CD4-positive, alpha-beta T cell (primary cell): Measurements from ENCODE around the gene VWF. TPM values are rescaled to one million over a fixed set of nuclear protein-coding genes. Genes with fewer than 3 reads are reported as not detected.

ENCODE experiments used
- ATAC-seq: fragments of 200-7000 bp; cut with Tn5 transposase; one replicate; pipeline ENCODE4 v1.10.0; 2022; ENCODE audit warnings: mild to moderate bottlenecking; ENCODE audit not compliant: poor library complexity
- CTCF ChIA-PET: fragments of 350-600 bp; sonication (Branson Sonifier 250); formaldehyde crosslinking; loops from one replicate; lab custom pipeline; 2021; ENCODE audit warnings: antibody characterized with exemption, inconsistent platforms; lab: Charles Lee
- POLR2A ChIA-PET: fragments of 350-600 bp; sonication (Branson Sonifier 250); formaldehyde crosslinking; loops from one replicate; lab custom pipeline; 2021; ENCODE audit warnings: antibody characterized with exemption, inconsistent platforms; lab: Charles Lee
- DNase-seq, 14 experiments: peaks; one replicate each; pipeline ENCODE4 v3.0.0-alpha.2; 2013 to 2020; ENCODE audit warnings: mixed read lengths in 2 of 14
- H3K27ac ChIP-seq, 2 donors: one replicate each; pipeline versions ENCODE4 v1.5.1 to v1.7.0; 2013; ENCODE audit warnings: low read length in 2 of 2, low read depth in 1 of 2, mild to moderate bottlenecking in 1 of 2
- H3K27me3 ChIP-seq, 2 experiments: 1 replicate in 1 of 2; 2 replicates in 1 of 2; pipeline versions ENCODE4 v1.6.1 to v1.7.0; 2013; ENCODE audit warnings: low read length in 2 of 2, control low read depth in 1 of 2, mild to moderate bottlenecking in 1 of 2, moderate library complexity in 1 of 2; ENCODE audit not compliant: insufficient read depth in 2 of 2, control insufficient read depth in 1 of 2
- H3K36me3 ChIP-seq: one replicate; pipeline ENCODE4 v1.6.1; 2013; ENCODE audit warnings: low read length, control low read depth; ENCODE audit not compliant: insufficient read depth
- H3K4me1 ChIP-seq: one replicate; pipeline ENCODE4 v1.6.1; 2013; ENCODE audit warnings: low read length, control low read depth; ENCODE audit not compliant: insufficient read depth
- H3K4me3 ChIP-seq: one replicate; pipeline ENCODE4 v1.5.1; 2013; ENCODE audit warnings: mild to moderate bottlenecking, low read length, moderate library complexity
- H3K9me3 ChIP-seq, 2 experiments: 1 replicate in 1 of 2; 2 replicates in 1 of 2; pipeline versions ENCODE4 v1.6.1 to v1.7.0; 2013; ENCODE audit warnings: low read length in 2 of 2, mild to moderate bottlenecking in 2 of 2, control low read depth in 1 of 2, moderate library complexity in 1 of 2; ENCODE audit not compliant: control insufficient read depth in 1 of 2, insufficient read depth in 1 of 2
- H3K27ac Mint-ChIP-seq: one replicate; pipeline ENCODE4 v1.8.0; 2020; ENCODE audit warnings: mixed read lengths
- H3K27me3 Mint-ChIP-seq: one replicate; pipeline ENCODE4 v1.8.0; 2021; ENCODE audit warnings: mixed read lengths
- H3K36me3 Mint-ChIP-seq: one replicate; pipeline ENCODE4 v1.8.0; 2021; ENCODE audit warnings: low read depth, mixed read lengths
- H3K4me1 Mint-ChIP-seq: one replicate; pipeline ENCODE4 v1.8.0; 2021; ENCODE audit warnings: low read depth, mixed read lengths
- H3K4me3 Mint-ChIP-seq: one replicate; pipeline ENCODE4 v1.8.0; 2020; ENCODE audit warnings: mild to moderate bottlenecking, mixed read lengths
- H3K9me3 Mint-ChIP-seq: one replicate; pipeline ENCODE4 v1.8.0; 2020; ENCODE audit warnings: mixed read lengths
- intact Hi-C, 2 experiments: fragments of 100-400 bp; cut with DNase I in 1 of 2; cut with micrococcal nuclease in 1 of 2; formaldehyde crosslinking; loops; one replicate each; pipeline versions ENCODE4 v1.15.1 to v1.9.0; 2023 to 2025; cut with DNase I, micrococcal nuclease
- total RNA-seq, 174 experiments: library from RNA in 2 of 174; stranded (reverse) in 2 of 174; gene quantifications; one replicate each; pipeline ENCODE4 v1.2.3 and lab custom pipeline; 2021 to 2026
- TF ChIP-seq, protein P1 (sequence below): fragments of 200-600 bp; IDR thresholded peaks from one replicate; pipeline ENCODE4 v1.8.0; 2022; ENCODE audit warnings: antibody characterized with exemption, mild to moderate bottlenecking

The VWF gene
- total RNA-seq, 2 experiments from 2014 or later, result 0.20 TPM; not detected in 1

DNA sequence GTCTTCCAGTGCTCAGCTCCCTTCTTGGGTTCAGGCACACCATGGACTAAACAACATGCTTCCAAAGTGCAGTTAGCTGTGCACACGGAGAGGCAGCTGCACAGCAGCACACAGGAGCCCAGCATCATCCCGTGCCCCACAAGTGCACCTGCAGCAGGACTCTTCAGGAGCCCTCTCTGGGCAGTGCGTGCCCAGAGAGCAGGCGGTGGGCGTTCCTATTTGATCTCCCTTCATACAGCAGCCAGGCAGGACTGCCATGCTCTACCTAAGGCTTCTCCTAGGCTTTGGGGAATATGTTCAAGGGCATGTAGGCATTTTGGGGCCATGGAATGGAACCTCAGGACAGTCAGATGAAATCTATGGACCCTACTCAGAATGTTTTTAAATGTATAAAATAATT lies 214.9 kb downstream of the VWF start:
- ChIA-PET POLR2A (no interaction called here), CTCF (no interaction called here)
- H3K4me1 ChIP-seq, result no peaks in the 10 kb centered on the region
- H3K27me3 Mint-ChIP-seq, result peaks cover 27% of the 10 kb centered on the region
- H3K9me3 Mint-ChIP-seq, result no peaks in the 10 kb centered on the region
- peaks cover 2 to 6% of the 10 kb centered on the region in 2 experiments for H3K27me3 ChIP-seq
- no peak overlapping the region for H3K4me3 ChIP-seq
- no peak overlapping the region for H3K27ac Mint-ChIP-seq
- H3K9me3 ChIP-seq, result peaks cover 0 to 9% of the 10 kb centered on the region in 2 experiments
- H3K36me3 Mint-ChIP-seq, result no peaks in the 10 kb centered on the region
- DNase-seq (no peak), ATAC-seq (no peak)
- H3K4me1 Mint-ChIP-seq, result no peaks in the 10 kb centered on the region
- H3K27ac ChIP-seq, result no peak overlapping the region
- TF ChIP-seq, protein P1, sequence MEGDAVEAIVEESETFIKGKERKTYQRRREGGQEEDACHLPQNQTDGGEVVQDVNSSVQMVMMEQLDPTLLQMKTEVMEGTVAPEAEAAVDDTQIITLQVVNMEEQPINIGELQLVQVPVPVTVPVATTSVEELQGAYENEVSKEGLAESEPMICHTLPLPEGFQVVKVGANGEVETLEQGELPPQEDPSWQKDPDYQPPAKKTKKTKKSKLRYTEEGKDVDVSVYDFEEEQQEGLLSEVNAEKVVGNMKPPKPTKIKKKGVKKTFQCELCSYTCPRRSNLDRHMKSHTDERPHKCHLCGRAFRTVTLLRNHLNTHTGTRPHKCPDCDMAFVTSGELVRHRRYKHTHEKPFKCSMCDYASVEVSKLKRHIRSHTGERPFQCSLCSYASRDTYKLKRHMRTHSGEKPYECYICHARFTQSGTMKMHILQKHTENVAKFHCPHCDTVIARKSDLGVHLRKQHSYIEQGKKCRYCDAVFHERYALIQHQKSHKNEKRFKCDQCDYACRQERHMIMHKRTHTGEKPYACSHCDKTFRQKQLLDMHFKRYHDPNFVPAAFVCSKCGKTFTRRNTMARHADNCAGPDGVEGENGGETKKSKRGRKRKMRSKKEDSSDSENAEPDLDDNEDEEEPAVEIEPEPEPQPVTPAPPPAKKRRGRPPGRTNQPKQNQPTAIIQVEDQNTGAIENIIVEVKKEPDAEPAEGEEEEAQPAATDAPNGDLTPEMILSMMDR, result no peak
- H3K4me3 Mint-ChIP-seq, result no peak overlapping the region
- H3K36me3 ChIP-seq, result no peaks in the 10 kb centered on the region
- intact Hi-C loops, result no loop called here

DNA sequence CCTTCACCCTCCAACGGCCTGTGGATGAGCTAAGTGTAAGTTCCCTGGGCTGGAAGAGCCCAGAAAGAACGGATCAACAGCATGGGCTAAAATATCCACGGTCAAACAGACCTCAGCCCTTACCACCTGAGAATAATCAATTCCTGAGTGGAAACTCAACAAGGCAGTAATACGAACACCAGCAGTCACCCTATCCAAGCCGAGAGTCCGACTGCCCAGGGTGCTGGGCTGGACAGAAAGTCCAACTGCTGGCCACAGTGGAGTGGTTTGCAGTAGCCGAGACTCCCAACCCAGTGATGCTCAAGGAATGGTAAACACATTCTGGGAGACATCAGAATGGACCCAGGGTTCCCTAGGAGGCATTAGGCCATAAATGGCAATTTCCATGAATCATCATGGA lies 216.2 kb downstream of the VWF start:
- Histone ChIP-seq H3K4me3 (no peak overlapping the region), H3K9me3 (peaks cover 0 to 12% of the 10 kb centered on the region in 2 experiments), H3K4me1 (no peaks in the 10 kb centered on the region), H3K36me3 (no peaks in the 10 kb centered on the region), H3K27me3 (peaks cover 2 to 8% of the 10 kb centered on the region in 2 experiments), H3K27ac (no peak overlapping the region)
- Mint-ChIP-seq H3K27ac (no peak overlapping the region), H3K36me3 (no peaks in the 10 kb centered on the region), H3K4me3 (no peak overlapping the region), H3K9me3 (no peaks in the 10 kb centered on the region), H3K27me3 (peaks cover 39% of the 10 kb centered on the region), H3K4me1 (no peaks in the 10 kb centered on the region)
- intact Hi-C loops, result no loop called here
- no peak for ATAC-seq
- CTCF ChIA-PET, result no interaction called here
- POLR2A ChIA-PET, result no interaction called here
- DNase-seq, result no peak
- TF ChIP-seq, protein P1, result no peak

DNA sequence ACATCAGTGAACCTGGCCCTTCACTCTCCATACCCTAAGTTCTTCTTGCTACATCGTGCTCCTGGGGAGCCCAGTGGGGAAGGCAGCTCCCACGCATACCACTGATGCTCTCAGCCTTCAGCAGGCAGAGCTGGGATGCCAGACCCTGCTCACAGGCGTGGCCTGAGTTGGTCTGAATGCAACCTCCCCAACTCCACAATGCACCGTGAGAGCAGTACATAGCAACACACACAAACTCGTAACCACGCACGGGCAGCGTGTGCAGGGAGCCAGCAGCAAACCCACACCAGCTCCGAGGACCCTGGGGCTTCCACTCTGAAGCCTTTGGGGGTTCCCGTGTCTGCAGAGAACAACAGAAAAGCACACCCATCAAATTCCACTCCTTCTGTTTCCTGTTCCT lies 216.7 kb downstream of the VWF start:
- no peak overlapping the region for H3K4me3 ChIP-seq
- peaks cover 2 to 12% of the 10 kb centered on the region in 2 experiments for H3K27me3 ChIP-seq
- peaks cover 0 to 12% of the 10 kb centered on the region in 2 experiments for H3K9me3 ChIP-seq
- Mint-ChIP-seq H3K4me1 (no peaks in the 10 kb centered on the region), H3K9me3 (no peaks in the 10 kb centered on the region), H3K4me3 (no peak overlapping the region), H3K36me3 (no peaks in the 10 kb centered on the region), H3K27me3 (peaks cover 39% of the 10 kb centered on the region), H3K27ac (no peak overlapping the region)
- ChIA-PET POLR2A (no interaction called here), CTCF (no interaction called here)
- no peak overlapping the region for H3K27ac ChIP-seq
- ATAC-seq (no peak), DNase-seq (no peak)
- TF ChIP-seq, protein P1, result no peak
- H3K36me3 ChIP-seq, result no peaks in the 10 kb centered on the region
- no peaks in the 10 kb centered on the region for H3K4me1 ChIP-seq
- intact Hi-C loops, result no loop called here
